Stimulated activated CD8-positive, alpha-beta memory T cell treated with anti-CD3 and anti-CD28 coated beads, Interleukin-12 subunit alpha, Interleukin-12 subunit beta, amount 100 ng/mL, for 4 hours (primary cell): Measurements from ENCODE around the gene CST2.
"Not testable (repeated sequence)": the region's sequence is repeated elsewhere in the genome, so short reads cannot be mapped to it uniquely, and the experiment has no call there.

ENCODE experiments used
- DNase-seq: peaks from one replicate; pipeline ENCODE4 v3.0.0-alpha.2; 2020; ENCODE audit warnings: low read depth

CST2 gene, protein sequence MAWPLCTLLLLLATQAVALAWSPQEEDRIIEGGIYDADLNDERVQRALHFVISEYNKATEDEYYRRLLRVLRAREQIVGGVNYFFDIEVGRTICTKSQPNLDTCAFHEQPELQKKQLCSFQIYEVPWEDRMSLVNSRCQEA

DNA sequence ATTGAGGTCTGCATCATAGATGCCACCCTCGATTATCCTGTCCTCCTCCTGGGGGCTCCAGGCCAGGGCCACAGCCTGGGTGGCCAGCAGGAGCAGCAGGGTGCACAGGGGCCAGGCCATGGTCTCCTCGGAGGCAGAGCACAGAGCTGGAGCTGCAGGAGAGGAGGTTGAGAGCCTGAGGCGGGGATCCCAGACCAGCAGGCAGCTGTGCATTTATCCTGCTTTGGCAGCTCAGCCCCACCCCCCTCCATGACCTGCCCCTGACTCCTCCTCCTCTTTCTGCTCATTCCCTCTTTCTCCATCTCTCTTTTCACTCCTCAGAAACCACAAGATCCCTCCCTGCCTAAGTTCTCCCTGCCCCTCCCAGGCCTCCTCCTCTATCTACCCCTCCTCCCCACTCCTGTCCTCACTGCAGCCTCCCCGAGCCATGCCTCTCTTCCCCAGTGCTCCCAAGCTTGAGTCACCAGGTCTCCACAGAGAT, at the start of gene CST2:
Gene CST2 (minus strand): TSS at position 189 of the 481 bp plus-strand sequence. CDS start 69 bp downstream, at position 120.
- DNase-seq = no peak

DNA sequence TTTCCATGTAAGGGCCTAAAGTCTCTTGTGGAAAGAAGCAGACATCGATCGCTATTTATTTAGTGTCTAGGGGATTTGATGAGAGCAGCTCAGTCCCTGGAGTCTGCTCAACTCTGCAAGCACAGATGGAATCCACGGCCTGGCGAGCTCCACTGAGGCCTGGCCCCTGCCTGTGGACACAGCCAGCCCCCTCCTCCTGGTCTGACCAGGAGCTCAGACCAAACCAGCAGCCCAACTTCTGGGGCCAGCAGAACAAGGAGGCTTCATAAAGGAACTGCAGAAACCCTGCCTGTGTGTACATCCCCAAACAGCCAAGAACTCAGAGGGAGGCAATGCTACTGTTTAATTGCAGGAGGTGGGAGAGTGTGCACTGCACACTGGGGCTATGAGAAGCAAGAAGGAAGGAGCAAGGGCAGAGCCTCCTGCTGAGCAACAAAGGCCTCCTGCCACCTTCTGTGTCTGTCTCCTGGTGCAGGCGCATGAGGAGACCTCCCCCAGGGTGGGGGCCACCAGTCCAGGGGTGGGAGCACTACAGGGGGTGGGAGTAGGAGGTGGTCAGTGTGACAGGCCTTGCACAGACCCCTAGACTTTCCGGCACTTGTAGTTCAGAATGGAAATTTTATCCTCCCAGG, 49.2 kb upstream of the CST2 start:
- no peak for DNase-seq

DNA sequence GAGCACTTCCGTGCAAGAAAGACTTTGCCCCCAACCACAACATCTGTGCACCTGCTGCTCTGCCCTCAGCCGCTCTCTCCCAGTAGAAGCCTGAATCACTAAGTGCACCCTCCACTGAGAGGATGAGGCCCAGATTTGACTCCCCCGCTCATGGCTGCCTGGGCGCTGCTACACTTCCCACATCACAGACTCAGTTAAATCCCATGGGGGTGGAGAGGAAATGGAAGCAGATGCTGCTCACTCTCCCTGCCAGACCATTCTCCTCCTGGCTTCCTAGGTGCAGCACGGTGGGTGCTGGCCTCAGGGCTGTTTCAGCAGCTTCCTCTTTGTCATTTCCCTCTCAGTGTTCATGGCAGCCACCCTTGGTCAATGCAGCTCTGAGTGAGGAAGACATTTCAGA, 48.2 kb upstream of the CST2 start:
- DNase-seq = no peak

DNA sequence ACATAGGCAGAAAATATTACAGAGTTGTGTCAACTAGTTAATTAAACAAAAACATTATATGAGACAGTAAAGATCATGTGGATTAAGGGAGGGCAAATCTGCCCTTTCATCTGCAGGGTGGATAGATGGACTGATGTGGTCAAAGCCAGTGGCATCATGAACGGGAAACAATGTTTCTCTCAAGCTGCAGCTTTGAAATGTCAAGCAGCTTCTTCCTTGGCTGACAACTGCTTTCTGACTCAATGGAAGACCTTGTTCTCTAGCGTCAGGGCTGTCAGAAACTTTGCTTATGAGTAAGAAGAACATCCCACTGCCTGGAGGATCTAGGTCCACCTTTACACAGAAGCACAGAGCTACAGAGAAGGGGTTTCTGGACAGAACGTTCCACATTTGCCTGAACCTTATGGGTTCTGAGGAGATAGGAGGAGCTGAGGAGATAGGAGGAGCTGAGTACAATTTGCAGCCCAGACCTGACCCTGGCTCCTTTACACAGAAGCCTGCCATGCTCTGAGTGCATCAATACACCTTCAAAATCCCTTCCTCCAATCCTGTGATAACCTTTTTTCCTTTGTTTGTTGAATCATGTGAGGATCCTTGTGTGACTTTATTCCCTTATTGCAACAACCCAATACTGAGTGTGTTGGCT, 47.0 kb upstream of the CST2 start:
- DNase-seq = no peak

DNA sequence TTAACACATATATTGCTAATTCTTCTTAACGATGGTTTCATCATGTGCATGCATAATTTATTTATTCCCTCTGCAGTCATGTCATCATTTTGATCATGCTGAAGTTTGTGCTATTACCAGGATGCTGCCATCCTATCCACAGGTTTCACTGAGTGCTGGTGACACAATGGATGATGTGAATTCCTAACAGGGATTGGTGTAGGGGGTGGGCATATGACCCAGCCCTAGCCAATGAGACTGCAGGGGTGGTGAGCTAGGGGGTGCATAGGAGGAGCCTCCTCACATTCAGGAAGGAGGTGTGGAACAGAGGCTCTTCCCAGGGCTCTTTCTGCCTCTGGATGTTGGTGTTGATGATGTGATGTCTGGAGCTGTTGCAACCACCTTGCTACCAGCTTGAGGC, 45.5 kb upstream of the CST2 start:
- DNase-seq = no peak

DNA sequence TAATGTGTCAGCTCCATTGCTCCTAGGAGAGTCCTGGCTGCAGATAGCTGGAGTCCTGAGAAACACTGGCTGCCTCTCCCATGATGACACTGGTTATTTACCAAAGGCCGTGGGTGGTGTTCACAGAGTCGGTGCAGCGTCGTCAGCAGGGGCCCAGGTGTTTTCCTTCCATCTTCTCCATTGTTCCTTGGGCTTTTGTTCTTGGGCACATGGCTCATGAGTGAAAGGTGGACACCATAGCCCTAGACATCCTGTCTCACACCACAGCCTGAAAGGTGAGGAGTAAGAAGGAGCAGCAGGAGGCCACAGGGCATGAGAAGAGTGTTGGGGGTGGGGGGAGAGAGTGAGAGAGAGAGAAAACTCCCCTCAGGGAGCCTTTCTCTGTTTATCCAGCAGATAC, 43.9 kb upstream of the CST2 start:
- no peak for DNase-seq

DNA sequence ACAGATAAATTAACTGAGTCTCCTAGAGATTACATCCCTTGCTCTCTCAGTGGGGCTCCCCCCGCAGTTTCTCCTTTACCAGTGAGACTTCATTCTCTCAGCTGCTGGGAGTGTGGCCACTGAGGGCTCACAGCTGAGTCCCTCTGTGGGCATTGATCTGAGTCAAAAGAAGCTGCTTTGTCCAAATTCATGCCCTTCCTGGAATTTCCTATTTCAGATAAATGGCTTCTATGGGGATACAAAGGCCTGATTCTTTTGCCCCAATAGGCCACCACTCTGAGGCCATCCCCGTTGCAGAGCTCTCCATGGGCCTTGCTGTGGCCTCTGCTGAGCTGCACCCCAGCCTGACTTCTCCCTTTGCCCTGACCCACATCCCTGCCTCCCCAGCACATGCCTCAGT, 43.0 kb upstream of the CST2 start:
- DNase-seq = no peak

DNA sequence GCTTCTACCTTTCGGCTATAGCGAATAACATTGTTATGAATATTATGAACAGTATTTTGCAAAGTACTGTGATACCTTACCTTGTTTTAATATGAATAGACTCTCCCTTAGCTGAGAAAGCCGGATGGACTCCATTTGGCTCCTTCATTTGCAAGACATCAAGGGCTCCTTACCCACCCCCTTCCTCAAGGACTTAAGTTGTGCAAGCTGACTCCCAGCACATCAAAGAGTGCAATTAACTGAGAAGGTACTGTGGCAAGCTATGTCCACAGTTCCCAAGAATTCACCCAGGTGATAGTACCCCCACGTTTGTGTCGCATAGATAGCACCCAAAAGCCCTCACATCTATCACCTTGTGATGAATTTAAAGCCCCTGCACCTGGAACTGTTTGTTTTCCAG, 41.8 kb upstream of the CST2 start:
- DNase-seq = no peak

DNA sequence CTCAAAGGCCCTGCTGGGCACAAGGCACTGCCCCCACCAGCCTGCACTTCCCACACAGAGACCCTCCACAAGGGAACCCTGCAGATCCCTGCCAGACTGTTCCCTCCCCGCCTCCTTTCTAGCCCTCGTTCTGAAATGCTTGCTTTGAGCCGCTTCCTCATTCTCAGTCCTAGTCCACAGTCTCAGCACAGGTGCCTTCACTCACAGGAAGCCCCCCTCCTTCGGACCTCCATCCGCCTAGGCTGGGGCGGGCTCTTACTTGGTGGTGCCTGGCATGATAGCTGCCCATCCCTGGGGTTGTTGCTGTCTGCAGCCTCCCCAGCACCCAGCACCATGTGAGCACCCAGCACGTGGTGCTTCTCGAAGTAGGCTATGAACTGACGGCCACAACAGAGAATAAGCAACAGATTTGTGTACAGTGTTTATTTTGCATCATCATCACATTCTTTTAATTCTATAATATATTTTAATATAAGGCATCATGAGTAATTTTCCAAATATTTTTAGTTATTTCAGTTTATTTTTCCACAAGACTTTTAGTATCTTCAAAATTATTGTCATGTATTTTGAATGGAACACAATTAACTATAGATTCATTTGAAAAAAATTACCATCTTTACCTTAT, 40.7 kb upstream of the CST2 start:
- DNase-seq = no peak

DNA sequence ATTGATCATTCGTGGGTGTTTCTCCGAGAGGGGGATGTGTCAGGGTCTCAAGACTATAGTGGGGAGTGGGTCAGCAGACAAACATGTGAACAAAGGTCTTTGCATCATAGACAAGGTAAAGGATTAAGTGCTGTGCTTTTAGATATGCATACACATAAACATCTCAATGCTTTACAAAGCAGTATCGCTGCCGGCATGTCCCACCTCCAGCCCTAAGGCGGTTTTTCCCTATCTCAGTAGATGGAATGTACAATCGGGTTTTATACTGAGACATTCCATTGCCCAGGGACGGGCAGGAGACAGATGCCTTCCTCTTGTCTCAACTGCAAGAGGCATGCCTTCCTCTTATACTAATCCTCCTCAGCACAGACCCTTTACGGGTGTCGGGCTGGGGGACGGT, 34.2 kb upstream of the CST2 start:
- not testable (repeated sequence) for DNase-seq

DNA sequence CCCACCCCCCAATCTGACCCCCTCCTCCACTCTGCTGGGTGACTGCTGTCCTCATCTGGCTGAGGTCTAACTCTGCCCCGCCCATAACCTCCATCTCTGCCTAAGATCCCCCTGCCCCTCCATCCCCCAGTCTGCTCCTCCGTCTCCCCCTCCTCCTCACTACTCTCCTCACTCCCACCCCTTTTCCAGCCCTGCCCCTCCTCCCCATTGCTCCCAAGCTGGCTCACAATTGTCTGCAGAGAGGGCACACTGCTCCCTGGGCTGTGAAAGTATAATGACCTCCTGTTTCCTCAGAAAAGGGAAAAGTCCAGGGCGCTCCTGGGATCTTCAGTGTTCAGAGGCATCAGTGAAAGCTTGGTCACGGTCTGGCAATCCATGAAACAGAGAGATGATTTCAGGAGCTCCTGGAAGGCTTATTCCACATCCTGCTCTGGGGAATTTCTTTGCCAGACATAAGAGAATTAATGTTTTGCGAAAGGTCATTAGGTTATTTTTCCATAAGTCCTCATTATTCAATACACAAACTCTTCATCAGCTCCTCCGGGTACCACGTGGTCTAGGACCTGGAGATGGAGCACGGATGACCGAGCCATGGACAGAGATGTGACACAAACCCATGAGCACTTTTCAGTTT, 31.6 kb upstream of the CST2 start:
- DNase-seq = no peak

DNA sequence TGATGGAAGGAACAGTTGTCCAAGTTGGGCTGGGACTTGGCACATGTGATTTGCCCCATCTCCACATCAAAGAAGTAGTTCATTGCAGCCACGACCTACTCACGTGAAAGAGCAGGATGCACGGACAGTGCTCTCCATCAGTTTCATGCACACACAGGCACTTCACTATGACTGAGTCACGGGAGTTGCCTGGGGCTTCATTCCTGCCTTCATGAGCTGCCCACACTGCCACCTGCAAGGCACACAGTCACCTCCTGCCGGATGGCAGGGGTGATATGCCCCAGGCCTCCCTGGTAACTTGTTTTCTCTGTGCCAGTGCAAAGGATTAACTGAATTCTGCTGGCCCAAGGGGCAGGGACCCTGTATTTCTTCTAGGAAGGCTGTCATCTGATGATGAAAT, 30.2 kb upstream of the CST2 start:
- no peak for DNase-seq

DNA sequence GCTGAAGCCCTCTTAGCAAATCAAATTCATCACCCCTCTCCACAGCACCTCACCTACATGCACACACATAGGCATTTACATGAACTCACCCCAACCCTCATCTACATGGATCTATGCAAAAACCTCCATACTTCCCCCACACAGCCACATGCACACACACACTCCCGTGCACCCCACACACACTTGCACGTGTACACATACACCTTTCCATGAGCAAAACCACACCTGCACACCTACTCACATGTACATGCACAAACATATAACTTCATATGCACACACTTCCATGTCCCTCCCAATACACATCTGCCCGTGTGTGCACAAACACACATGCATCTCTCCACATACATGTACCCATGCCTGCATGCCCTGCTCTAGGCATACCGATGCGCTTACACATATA, 29.7 kb upstream of the CST2 start:
- no peak for DNase-seq

DNA sequence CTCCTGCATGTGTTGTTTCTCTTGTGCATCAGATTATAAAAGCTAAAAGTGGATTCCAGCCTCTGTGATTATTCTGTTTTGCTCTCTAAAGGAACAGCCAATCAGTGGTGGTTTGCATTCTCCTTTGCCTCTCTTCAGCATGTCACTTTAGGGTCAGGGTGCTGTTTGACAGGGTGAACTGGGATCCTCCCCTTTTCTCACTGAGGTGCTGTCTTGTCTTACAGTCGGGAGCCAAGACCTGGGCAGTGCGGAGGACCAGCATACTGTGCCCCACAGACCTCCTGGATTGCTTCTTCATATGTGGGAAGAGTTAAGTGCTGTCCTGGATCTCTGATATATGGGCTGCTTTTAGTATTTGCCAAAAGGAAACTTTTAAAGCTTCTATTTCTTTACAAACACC, 15.2 kb upstream of the CST2 start:
- no peak for DNase-seq

DNA sequence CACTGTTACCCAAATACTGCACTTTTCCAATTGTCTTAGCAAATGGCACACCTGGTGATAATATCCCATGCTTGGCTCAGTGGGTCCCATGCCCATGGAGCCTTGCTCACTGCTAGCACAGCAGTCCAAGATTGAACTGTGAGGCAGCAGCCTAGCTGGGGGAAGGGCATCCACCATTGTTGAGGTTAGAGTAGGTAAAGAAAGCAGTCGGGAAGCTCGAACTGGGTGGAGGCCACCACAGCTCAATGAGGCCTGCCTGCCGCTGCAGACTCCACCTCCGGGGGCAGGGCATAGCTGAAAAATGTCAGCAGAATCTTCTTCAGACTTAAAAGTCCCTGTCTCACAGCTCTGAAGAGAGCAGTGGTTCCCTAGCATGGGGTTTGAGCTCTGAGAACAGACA, 9.2 kb upstream of the CST2 start:
- no peak for DNase-seq

DNA sequence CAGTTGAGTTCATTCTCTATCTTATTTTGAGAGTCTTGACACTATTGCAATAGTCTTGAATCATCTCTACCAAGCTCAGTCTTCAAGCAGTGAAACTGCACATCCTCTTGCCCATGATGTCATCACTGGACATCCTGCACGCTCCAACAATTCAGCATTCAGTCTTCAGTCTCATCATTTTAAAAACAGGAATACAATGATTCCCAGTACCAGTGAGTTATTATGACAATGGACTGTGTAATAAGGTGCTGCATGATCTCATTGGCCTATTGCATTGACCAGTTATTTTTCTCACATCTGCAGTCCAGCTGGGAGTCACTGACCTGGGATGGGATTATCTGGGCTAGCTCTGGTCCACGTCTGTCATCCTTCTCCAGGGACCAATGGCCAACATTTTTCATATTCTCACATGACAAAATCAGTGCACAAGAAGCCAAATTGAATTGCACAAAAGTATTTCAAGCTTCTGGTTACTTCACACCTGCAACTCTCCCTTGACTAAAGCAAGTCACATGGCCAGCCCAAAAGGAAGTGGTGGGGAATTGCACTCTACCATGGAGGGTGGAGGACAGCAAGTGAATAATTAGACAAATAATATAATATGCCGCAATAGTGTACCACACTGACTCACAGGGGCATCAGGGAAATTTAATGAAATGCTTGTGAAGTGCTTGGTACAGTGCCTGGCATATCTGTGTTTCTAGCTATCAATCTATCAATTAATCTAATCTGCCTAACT, 6.4 kb upstream of the CST2 start:
- no peak for DNase-seq

DNA sequence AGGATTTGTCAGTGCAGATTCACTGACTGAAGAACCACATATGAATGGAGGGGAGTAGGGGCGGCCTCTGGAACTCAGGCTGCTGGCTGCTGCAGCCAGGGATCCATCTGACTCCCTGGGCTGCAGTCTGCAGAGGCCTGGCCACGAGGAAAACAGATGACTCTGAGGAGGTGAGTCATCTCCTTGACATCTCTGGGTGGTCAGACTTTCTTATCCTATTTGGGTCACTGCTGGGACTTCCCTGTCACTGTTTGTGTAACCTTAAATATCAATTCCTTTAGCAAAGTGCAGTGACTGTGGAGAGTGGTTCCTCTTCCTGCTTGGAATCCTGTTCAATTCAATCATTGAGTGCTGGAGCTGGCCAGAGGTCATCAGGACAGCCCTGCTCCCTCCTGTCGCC, 5.4 kb upstream of the CST2 start:
- DNase-seq = not testable (repeated sequence)

DNA sequence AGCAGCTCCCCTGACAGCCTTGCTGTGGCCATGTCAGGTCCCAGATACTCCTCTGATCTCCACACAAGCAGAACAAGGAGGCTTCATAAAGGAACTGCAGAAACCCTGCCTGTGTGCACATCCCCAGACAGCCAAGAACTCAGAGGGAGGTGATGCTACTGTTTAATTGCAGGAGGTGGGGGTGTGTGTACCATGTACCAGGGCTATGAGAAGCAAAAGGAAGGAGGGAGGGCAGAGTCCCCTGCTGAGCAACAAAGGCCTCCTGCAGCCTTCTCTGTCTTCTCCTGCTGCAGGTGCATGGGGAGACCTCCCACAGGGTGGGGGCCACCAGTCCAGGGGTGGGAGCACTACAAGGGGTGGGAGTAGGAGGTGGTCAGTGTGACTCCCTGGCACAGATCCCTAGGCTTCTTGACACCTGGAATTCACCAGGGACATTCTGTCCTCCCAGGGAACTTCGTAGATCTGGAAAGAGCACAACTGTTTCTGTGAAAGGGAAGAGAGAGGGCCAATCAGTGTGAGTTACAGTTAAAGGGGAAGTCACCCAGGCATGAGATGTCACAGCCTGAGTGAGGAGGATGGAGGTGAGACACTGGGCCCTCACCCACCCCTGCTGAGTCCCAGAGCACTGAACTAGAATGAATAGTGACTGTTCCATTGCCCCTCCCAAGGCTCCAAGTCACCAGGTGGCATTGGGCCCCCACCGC, 2.8 kb downstream of the CST2 start:
- DNase-seq = no peak

DNA sequence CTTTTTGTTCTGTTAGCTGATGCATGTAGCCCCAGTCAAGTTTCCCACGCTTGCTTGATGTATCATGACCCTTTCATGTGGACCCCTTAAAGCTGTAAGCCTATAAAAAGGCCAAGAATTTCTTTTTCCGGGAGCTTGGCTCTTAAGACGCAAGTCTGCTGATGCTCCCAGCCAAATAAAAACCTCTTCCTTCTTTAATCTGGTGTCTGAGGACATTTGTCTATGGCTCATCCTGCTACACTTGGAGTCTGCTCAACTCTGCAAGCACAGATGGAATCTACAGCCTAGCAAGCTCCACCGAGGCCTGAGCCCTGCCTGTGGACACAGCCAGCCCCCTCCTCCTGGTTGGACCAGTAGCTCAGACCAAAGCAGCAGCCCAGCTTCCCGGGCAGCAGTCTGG, 3.4 kb downstream of the CST2 start:
- DNase-seq = no peak

DNA sequence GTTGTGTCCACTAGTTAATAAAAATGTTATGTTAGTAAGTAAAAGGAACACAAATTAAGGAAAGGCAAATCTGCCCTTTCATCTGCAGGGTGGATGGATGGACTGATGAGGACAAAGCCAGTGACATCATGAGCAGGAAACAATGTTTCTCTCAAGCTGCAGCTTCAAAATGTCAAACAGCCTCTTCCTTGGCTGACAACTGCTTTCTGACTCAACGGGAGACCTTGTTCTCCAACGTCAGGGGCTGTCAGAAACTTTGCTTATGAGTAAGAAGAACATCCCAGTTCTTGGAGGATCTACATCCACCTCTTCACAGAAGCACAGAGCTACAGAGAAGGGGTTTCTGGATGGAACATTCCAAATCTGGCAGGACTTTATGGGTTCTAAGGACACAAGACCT, 6.0 kb downstream of the CST2 start:
- DNase-seq = no peak

DNA sequence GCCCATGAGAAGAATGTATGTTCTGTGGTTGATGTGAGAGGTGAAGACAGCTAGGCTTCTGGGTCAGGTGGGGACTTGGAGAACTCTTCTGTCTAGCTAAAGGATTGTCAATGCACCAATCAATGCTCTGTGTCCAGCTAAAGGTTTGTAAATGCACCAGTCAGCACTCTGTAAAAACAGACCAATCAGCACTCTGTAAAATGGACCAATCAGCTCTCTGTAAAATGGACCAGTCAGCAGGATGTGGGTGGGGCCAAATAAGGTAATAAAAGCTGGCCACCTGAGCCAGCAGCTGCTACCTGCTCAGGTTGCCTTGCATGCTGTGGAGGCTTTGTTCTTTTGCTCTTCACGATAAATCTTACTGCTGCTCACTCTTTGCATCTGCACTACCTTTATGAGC, 15.0 kb downstream of the CST2 start:
- not testable (repeated sequence) for DNase-seq
